Measurements from ENCODE around the gene ATG2A.

DNA sequence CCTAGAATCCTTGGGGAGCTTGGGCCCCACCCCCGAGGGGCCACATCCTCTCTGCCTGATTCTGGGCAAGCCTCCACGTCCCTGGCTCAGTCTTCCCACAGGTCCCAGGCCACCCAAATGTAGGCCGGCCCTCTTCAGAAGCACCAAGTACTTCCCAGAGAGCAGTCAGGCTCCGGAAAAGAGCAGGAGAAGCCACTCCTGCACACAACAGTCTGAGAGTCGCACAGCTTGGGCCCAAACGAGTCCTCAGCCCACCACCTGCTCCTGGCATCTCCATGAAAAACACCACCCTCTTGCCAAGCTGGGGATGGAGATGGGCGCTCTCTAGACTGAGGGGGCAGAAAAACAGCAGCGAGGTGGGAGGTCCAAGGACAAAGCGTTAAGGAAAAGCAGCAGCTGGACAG, 54.0 kb downstream of the ATG2A start:
- TF ChIP-seq, protein P1, sequence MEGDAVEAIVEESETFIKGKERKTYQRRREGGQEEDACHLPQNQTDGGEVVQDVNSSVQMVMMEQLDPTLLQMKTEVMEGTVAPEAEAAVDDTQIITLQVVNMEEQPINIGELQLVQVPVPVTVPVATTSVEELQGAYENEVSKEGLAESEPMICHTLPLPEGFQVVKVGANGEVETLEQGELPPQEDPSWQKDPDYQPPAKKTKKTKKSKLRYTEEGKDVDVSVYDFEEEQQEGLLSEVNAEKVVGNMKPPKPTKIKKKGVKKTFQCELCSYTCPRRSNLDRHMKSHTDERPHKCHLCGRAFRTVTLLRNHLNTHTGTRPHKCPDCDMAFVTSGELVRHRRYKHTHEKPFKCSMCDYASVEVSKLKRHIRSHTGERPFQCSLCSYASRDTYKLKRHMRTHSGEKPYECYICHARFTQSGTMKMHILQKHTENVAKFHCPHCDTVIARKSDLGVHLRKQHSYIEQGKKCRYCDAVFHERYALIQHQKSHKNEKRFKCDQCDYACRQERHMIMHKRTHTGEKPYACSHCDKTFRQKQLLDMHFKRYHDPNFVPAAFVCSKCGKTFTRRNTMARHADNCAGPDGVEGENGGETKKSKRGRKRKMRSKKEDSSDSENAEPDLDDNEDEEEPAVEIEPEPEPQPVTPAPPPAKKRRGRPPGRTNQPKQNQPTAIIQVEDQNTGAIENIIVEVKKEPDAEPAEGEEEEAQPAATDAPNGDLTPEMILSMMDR (IDR thresholded peaks at IDR 0.05) = no peak
- TF ChIP-seq POLR2A (IDR thresholded peaks at IDR 0.05; ENCODE audit: low read depth) (no peak), POLR2AphosphoS5 (IDR thresholded peaks at IDR 0.05) (no peak), EP300 (IDR thresholded peaks at IDR 0.05) (no peak)

Measured in esophagus muscularis mucosa (tissue), 4 donors.